Lung (tissue), 12 donors: Measurements from ENCODE around the gene CACNG5. TPM values are rescaled to one million over a fixed set of nuclear protein-coding genes. Genes with fewer than 3 reads are reported as not detected.

Source experiments
- ATAC-seq: fragments of 200-7000 bp; cut with Tn5 transposase; one replicate; pipeline ENCODE4 v1.9.1; 2020; ENCODE audit warnings: moderate number of reproducible peaks; ENCODE audit not compliant: insufficient read depth, low FRiP score
- DNase-seq, 3 donors: peaks; one replicate each; pipeline ENCODE4 v3.0.0-alpha.2; 2013 to 2017
- H3K27ac ChIP-seq, 2 donors: one replicate each; pipeline ENCODE4 v1.5.1; 2013; ENCODE audit warnings: mild to moderate bottlenecking in 2 of 2, moderate library complexity in 2 of 2, control low read depth in 1 of 2, inconsistent platforms in 1 of 2, low read depth in 1 of 2, low read length in 1 of 2
- H3K27me3 ChIP-seq, 3 donors: one replicate each; pipeline ENCODE4 v1.5.1; 2013; ENCODE audit warnings: low read length in 2 of 3; ENCODE audit not compliant: control insufficient read depth in 3 of 3, insufficient read depth in 3 of 3
- H3K36me3 ChIP-seq, 4 donors: one replicate each; pipeline ENCODE4 v1.5.1; 2013; ENCODE audit warnings: low read length in 4 of 4, mild to moderate bottlenecking in 1 of 4, moderate library complexity in 1 of 4; ENCODE audit not compliant: control insufficient read depth in 4 of 4, insufficient read depth in 4 of 4
- H3K4me1 ChIP-seq, 5 donors: one replicate each; pipeline ENCODE4 v1.5.1; 2013; ENCODE audit warnings: low read length in 5 of 5, mild to moderate bottlenecking in 2 of 5, moderate library complexity in 1 of 5; ENCODE audit not compliant: control insufficient read depth in 5 of 5, insufficient read depth in 5 of 5
- H3K4me3 ChIP-seq: one replicate; pipeline ENCODE4 v1.5.1; 2013; ENCODE audit warnings: mild to moderate bottlenecking, control low read depth, moderate library complexity
- H3K9ac ChIP-seq, 2 donors: one replicate each; pipeline ENCODE4 v1.5.1; 2013; ENCODE audit warnings: low read length in 2 of 2, control low read depth in 1 of 2; ENCODE audit not compliant: insufficient read depth in 1 of 2
- H3K9me3 ChIP-seq, 4 donors: one replicate each; pipeline ENCODE4 v1.5.1; 2013; ENCODE audit warnings: low read length in 3 of 4, mild to moderate bottlenecking in 1 of 4, moderate library complexity in 1 of 4; ENCODE audit not compliant: control insufficient read depth in 4 of 4, insufficient read depth in 3 of 4
- WGBS, 2 donors: extraction: QIAGEN DNeasy Blood & Tissue Kit; methylation state at CpG; one replicate each; pipeline ENCODE4 v1.1.7; 2013; 5-methylcytosine and 5-hydroxymethylcytosine counted together
- polyA plus RNA-seq, 2 donors: library from polyadenylated mRNA; stranded (reverse); fragments of 200-250 nt; gene quantifications; one replicate each; pipeline ENCODE4 v1.2.1, GENCODE V29; 2013
- total RNA-seq, 2 donors: library from RNA; depleted of rRNA in 1 of 2; stranded (reverse); fragments of >200 nt in 1 of 2; gene quantifications; one replicate each; pipeline ENCODE4 v1.2.1, GENCODE V29; 2014 to 2021
- TF ChIP-seq, protein P1 (sequence below): IDR thresholded peaks from 2 replicates; pipeline ENCODE4 v1.5.1; 2012; ENCODE audit warnings: mild to moderate bottlenecking; ENCODE audit errors: control extremely low read depth, extremely low read depth
- donor health status: control.
- donor health status: control.
- donor health status: Bipolar disorder and iron deficiency.
- donor health status: healthy.
- donor health status: DM: yes; HTN: yes; CAD: no.

The CACNG5 gene
- total and polyA plus RNA-seq, 4 donors, result not detected

DNA sequence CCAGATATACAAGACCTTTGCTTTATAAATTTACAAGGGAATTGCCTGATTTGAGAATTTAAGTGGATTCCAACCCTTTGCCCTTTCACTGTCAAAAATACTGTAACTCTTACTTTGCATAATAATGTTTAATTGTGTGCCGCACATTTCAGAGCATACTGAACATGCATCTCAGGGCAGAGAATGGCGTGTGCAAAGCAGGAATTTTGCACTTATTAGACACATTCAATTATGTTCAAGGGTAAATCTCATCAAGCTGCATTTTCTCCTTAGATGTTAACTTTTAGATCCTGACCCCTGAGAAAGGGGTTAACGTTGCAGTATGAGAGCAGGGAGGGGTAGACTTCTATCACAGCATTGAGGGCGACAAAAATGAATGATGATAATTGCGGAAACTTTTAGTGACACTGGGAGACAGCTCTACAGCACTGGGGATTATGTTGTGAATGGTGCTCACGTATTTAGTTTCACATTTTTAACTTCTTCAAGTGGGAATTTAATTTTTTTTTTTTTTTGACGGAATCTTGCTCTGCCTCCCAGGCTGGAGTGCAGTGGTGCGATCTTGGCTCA, 75.0 kb downstream of the CACNG5 start:
- Histone ChIP-seq H3K4me1 (peaks cover 0 to 7% (median 5%) of the 10 kb centered on the region in 5 donors), H3K4me3 (no peak overlapping the region), H3K36me3 (no peaks in the 10 kb centered on the region), H3K9ac (no peak overlapping the region), H3K27me3 (no peaks in the 10 kb centered on the region), H3K9me3 (no peaks in the 10 kb centered on the region), H3K27ac (no peak overlapping the region)
- TF ChIP-seq, protein P1, sequence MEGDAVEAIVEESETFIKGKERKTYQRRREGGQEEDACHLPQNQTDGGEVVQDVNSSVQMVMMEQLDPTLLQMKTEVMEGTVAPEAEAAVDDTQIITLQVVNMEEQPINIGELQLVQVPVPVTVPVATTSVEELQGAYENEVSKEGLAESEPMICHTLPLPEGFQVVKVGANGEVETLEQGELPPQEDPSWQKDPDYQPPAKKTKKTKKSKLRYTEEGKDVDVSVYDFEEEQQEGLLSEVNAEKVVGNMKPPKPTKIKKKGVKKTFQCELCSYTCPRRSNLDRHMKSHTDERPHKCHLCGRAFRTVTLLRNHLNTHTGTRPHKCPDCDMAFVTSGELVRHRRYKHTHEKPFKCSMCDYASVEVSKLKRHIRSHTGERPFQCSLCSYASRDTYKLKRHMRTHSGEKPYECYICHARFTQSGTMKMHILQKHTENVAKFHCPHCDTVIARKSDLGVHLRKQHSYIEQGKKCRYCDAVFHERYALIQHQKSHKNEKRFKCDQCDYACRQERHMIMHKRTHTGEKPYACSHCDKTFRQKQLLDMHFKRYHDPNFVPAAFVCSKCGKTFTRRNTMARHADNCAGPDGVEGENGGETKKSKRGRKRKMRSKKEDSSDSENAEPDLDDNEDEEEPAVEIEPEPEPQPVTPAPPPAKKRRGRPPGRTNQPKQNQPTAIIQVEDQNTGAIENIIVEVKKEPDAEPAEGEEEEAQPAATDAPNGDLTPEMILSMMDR, result no peak
- DNase-seq, result no peak
- ATAC-seq, result no peak
- WGBS, 2 donors, result 76 to 87% methylated on average over 8 of the region's 8 CpGs

- TF ChIP-seq, protein P1, result no peak
- Histone ChIP-seq H3K4me1 (peaks cover 0 to 2% (median 0%) of the 10 kb centered on the region in 5 donors), H3K4me3 (no peak overlapping the region), H3K36me3 (no peaks in the 10 kb centered on the region), H3K9ac (no peak overlapping the region), H3K9me3 (no peaks in the 10 kb centered on the region), H3K27ac (no peak overlapping the region), H3K27me3 (peaks cover 0 to 6% (median 0%) of the 10 kb centered on the region in 3 donors)
- DNase-seq (no peak), ATAC-seq (no peak)
- WGBS, 2 donors, result 89 to 91% methylated on average over 18 of the region's 18 CpGs
Observed at GRCh38 chr17:66910651-66911285, 75.9 kb downstream of the CACNG5 start.

DNA sequence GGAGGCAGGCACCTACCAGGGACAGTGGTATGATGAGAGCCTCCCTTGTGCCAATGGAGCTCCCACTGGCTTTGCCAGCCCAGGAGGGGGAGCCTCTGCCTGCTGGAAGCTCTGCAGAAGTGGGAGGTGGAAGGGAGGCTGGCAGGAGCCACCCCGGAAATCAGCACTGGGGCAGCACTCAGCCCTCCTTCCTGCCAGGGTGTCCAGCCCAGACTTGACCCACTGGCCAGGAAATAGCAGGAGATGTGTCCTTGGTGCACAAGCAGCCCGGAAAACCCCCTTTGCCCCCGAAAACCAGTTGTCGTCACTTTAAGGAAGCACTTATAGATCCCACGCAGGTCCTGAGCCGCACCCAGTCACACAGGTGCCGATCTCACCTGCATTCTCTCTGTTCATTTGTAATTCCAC, 80.3 kb downstream of the CACNG5 start:
- no peak overlapping the region for H3K4me3 ChIP-seq
- DNase-seq (peak in 1 of 3 donors; percentile 19), ATAC-seq (no peak)
- peaks cover 0 to 3% (median 0%) of the 10 kb centered on the region in 4 donors for H3K9me3 ChIP-seq
- H3K36me3 ChIP-seq, result no peaks in the 10 kb centered on the region
- TF ChIP-seq, protein P1, result no peak
- no peak overlapping the region for H3K27ac ChIP-seq
- no peaks in the 10 kb centered on the region for H3K4me1 ChIP-seq
- H3K9ac ChIP-seq, result no peak overlapping the region
- WGBS, 2 donors, result 57 to 83% methylated on average over 7 of the region's 7 CpGs
- peaks cover 0 to 6% (median 0%) of the 10 kb centered on the region in 3 donors for H3K27me3 ChIP-seq
